ENCODE results near the gene FLCN. TPM values are rescaled to one million over a fixed set of nuclear protein-coding genes. Genes with fewer than 3 reads are reported as not detected.

The FLCN gene
- total RNA-seq, 1 experiment from 2014 or later: 35.3 TPM

DNA sequence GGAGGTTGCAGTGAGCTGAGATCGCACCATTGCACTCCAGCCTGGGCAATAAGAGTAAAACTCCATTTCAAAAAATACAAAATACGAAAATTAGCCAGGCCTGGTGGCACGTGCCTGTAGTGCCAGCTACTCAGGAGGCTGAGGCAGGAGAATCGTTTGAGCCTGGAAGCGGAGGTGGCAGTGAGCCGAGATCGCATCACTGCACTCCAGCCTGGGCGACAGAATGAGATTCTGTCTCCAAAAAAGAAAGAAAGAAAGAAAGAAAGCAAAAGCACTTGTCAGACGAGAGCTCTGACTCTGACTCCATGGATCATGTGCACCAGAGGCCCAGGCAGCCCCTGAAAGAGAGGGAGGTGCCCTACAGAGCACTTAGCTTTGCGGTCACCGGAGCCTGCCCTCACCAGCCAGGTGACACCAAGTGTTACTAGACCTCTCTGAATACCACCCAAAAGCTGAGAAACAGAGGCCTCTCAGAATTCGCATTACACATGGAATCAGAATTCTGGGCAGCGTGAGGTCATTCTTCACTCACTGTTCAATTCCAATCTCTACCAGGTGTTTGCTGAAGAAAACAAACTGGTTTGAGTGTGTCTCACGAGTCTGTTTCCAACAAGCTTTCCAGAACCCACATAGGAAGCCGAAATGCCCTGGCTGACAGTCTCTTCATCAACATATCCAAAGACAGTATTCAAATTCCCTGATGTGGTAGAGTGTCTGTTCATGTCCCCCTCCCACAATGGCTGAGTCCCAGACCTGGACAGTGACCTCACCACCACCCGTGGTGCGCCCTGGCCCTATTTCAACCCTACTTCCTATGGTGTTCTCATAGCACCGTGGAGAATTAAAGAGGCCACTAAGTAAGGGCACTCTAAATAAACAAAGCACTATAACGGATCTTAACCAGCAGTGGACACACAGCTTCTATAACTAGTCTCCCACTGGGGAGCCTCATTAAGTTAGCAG lies 1.5 kb downstream of the FLCN start:
- BruUV-seq (replicated peaks): no TSS peak
- peak overlapping the region; percentile 100 for H3K27ac Mint-ChIP-seq (ENCODE audit: unreplicated experiment)
- no peaks in the 10 kb centered on the region for H3K9me3 Mint-ChIP-seq (ENCODE audit: low read depth, unreplicated experiment)
- intact Hi-C loops (cut with micrococcal nuclease; ENCODE audit: unreplicated experiment): no loop called here
- H3K4me1 Mint-ChIP-seq (ENCODE audit: low read depth, unreplicated experiment): peaks cover 14% of the 10 kb centered on the region
- TF ChIP-seq, protein P1, sequence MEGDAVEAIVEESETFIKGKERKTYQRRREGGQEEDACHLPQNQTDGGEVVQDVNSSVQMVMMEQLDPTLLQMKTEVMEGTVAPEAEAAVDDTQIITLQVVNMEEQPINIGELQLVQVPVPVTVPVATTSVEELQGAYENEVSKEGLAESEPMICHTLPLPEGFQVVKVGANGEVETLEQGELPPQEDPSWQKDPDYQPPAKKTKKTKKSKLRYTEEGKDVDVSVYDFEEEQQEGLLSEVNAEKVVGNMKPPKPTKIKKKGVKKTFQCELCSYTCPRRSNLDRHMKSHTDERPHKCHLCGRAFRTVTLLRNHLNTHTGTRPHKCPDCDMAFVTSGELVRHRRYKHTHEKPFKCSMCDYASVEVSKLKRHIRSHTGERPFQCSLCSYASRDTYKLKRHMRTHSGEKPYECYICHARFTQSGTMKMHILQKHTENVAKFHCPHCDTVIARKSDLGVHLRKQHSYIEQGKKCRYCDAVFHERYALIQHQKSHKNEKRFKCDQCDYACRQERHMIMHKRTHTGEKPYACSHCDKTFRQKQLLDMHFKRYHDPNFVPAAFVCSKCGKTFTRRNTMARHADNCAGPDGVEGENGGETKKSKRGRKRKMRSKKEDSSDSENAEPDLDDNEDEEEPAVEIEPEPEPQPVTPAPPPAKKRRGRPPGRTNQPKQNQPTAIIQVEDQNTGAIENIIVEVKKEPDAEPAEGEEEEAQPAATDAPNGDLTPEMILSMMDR (IDR thresholded peaks at IDR 0.05; ENCODE audit: unreplicated experiment): no peak
- CTCF ChIA-PET: no interaction called here
- DNase-seq: no peak
- peak overlapping the region; percentile 86 for H3K4me3 Mint-ChIP-seq (ENCODE audit: low read depth, unreplicated experiment)
- H3K27me3 Mint-ChIP-seq (ENCODE audit: unreplicated experiment): no peaks in the 10 kb centered on the region
- peaks cover 31% of the 10 kb centered on the region for H3K36me3 Mint-ChIP-seq (ENCODE audit: insufficient read depth, unreplicated experiment)

DNA sequence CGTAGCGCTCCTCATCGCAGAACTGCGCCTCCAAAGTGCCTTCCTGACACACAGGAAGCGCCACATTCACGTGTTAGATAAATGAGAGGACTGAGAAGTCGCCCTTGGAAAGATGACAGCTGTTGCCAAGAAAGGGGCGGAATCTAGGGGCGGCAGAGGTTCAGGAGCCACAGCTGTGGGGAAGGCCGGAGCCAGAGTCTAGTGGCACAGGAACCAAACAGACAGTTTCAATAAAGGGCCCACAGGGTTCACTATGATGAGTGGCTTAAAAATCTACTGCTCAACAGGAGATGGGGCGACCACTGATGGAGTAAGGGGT lies 4.7 kb downstream of the FLCN start:
- TF ChIP-seq, protein P1 (IDR thresholded peaks at IDR 0.05; ENCODE audit: unreplicated experiment): no peak
- no TSS peak for BruUV-seq (replicated peaks)
- no peaks in the 10 kb centered on the region for H3K9me3 Mint-ChIP-seq (ENCODE audit: low read depth, unreplicated experiment)
- no peak overlapping the region for H3K27ac Mint-ChIP-seq (ENCODE audit: unreplicated experiment)
- peaks cover 35% of the 10 kb centered on the region for H3K36me3 Mint-ChIP-seq (ENCODE audit: insufficient read depth, unreplicated experiment)
- no peak for DNase-seq
- peaks cover 14% of the 10 kb centered on the region for H3K4me1 Mint-ChIP-seq (ENCODE audit: low read depth, unreplicated experiment)
- intact Hi-C loops (cut with micrococcal nuclease; ENCODE audit: unreplicated experiment): no loop called here
- H3K27me3 Mint-ChIP-seq (ENCODE audit: unreplicated experiment): no peaks in the 10 kb centered on the region
- no peak overlapping the region for H3K4me3 Mint-ChIP-seq (ENCODE audit: low read depth, unreplicated experiment)
- CTCF ChIA-PET: no interaction called here

DNA sequence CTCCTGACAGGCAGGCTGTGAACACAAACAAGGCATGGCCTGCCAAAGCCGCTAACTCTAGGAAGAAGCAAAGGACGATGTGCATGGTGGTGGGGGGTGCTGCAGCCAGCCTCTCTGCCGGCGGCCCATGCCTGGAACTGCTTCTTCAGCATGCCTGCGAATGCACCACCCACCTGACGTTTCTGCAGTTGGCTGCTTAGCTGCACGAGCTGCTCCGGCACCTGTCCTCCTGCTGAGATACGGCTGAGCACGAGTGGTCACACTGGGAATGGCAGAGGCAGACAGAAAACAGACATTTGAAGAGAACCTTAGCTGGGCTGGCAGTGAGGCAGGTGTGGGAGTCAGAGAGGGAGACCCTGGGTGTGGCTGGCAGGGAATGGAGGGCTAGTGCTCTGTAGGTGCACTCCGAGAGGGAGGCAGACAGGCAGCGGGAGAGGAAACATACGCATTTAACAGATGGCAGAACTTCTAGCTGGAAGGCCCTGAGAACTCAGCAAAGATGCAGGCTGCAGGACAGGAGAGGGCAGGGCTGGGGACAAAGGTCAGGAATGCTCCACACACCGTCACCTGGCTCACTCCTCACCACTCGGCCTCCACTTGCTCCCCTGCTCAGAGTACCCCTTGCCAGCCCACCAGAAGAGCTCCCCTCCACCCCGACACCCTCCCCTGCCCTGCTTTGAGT lies 5.2 kb downstream of the FLCN start:
- no TSS peak for BruUV-seq (replicated peaks)
- Mint-ChIP-seq H3K4me3 (ENCODE audit: low read depth, unreplicated experiment) (no peak overlapping the region), H3K4me1 (ENCODE audit: low read depth, unreplicated experiment) (peaks cover 14% of the 10 kb centered on the region), H3K36me3 (ENCODE audit: insufficient read depth, unreplicated experiment) (peaks cover 30% of the 10 kb centered on the region), H3K9me3 (ENCODE audit: low read depth, unreplicated experiment) (no peaks in the 10 kb centered on the region), H3K27ac (ENCODE audit: unreplicated experiment) (no peak overlapping the region), H3K27me3 (ENCODE audit: unreplicated experiment) (no peaks in the 10 kb centered on the region)
- DNase-seq: no peak
- TF ChIP-seq, protein P1 (IDR thresholded peaks at IDR 0.05; ENCODE audit: unreplicated experiment): no peak
- CTCF ChIA-PET: no interaction called here
- intact Hi-C loops (cut with micrococcal nuclease; ENCODE audit: unreplicated experiment): no loop called here

DNA sequence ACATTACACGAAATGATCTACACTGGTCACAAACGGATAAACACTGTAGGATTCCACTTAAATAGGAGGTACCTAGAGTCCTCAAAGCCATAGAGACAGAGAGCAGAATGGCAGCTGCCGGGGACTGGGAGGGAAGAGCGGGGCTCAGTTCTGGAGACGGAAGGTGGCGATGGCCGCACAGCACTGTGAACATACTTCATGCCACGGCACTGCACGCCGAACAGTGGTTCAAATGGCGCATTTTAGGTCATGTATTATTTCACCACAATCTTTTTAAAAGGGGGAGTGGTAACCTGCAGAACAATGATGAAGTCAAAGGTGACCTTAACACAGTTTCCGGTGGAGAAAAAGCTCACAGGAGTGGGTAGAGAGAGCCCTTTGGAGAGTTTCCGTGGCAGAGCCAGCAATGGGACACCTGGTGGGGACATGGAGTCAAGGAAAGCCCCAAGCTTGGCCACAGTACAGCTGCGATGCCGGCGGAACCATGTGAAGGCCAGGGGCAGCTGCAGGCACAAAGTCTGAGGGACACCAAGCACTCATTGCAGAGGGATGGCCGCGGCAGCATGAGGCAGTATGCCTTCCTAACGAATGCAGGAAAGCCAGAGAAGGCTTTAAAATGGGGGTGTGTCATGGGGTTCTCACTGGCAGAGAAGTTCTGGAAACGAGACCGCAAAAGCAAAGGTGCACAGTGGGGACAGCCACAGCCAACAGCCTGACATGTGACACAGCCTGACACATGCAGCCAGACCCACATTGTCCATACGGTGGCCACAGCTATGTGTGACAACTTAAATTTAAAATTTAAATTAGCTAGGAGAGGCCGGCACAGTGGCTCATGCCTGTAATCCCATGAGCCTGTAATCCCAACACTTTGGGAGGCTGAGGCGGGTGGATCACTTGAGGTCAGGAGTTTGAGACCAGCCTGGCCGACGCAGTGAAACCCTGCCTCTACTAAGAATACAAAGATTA lies 7.3 kb downstream of the FLCN start:
- DNase-seq: no peak
- no TSS peak for BruUV-seq (replicated peaks)
- no peak overlapping the region for H3K27ac Mint-ChIP-seq (ENCODE audit: unreplicated experiment)
- H3K4me3 Mint-ChIP-seq (ENCODE audit: low read depth, unreplicated experiment): no peak overlapping the region
- no peaks in the 10 kb centered on the region for H3K4me1 Mint-ChIP-seq (ENCODE audit: low read depth, unreplicated experiment)
- intact Hi-C loops (cut with micrococcal nuclease; ENCODE audit: unreplicated experiment): no loop called here
- TF ChIP-seq, protein P1 (IDR thresholded peaks at IDR 0.05; ENCODE audit: unreplicated experiment): no peak
- peaks cover 37% of the 10 kb centered on the region for H3K36me3 Mint-ChIP-seq (ENCODE audit: insufficient read depth, unreplicated experiment)
- H3K9me3 Mint-ChIP-seq (ENCODE audit: low read depth, unreplicated experiment): no peaks in the 10 kb centered on the region
- CTCF ChIA-PET: interaction anchor here (0.7 kb wide), 1 partner anchor 189 kb away, joined by 5 read pairs; no protein-coding TSS in a partner anchor
- H3K27me3 Mint-ChIP-seq (ENCODE audit: unreplicated experiment): no peaks in the 10 kb centered on the region

Measured in Calu3 (cell line).